LHCN-M2 (cell line): ENCODE results near the gene PFDN6. TPM values are rescaled to one million over a fixed set of nuclear protein-coding genes. Genes with fewer than 3 reads are reported as not detected.
"Not testable (repeated sequence)": the region's sequence is repeated elsewhere in the genome, so short reads cannot be mapped to it uniquely, and the experiment has no call there.

ENCODE experiments used
- DNase-seq: peaks from one replicate; pipeline ENCODE4 v3.0.0-alpha.2; 2012; ENCODE audit warnings: low read depth
- polyA plus RNA-seq: library from polyadenylated mRNA; unstranded; fragments of >200 nt; gene quantifications from one replicate; pipeline ENCODE4 v1.2.1, GENCODE V29; 2012; ENCODE audit warnings: missing spikeins
- total RNA-seq: library from RNA; depleted of rRNA; stranded (reverse); fragments of >200 nt; gene quantifications from 2 replicates; pipeline ENCODE4 v1.2.3, GENCODE V29; 2014; rRNA removed

Gene PFDN6
- 67.6 and 82.1 TPM in 2 replicates for total RNA-seq
- polyA plus RNA-seq: 119 TPM

DNA sequence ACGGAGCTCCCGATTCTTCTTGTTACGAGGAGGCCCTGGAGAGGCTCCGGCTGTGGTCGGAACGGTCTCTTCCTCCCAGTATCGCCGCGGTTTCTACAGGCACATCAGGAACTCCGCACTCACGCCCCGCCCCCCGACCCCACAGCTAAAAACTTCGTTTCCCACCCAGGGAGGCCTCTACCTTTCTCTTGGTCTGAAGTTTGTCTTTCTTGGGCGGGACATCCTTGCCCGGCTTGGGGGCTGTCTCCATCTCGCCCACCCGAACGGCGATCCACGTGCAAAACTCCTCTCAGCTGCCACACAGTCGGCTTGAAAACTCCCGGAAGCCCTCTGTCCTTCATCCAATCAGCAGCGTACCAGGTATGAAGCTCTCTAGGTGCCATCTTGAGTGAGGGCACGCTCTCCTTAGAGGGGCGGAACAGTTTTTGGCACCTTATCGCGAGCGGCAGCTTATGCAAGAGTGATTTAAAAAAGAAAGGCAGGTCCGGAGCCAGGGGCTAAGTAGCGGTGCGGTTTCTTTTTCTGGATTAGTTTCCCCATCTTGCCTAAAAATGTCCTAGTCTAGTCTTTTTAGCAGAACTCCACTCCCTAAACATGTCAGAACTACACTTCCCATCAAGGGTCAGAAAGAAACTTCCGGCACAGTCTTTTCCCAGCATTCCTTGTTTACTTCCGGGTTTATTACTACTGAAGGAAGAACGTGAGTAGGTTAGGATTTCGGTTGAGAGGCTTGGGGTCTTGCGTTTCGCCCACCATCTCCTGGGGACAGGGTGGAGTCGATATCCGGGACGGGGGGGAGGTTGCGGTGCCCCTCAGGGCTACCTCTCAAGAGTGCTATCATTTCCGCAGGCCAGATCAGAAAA is at the start of gene PFDN6, which contains the start of gene WDR46:
Gene PFDN6 (plus strand): TSS at position 681 of the 863 bp plus-strand sequence. CDS start 256 bp downstream, outside the sequence.
Gene WDR46 (minus strand): TSS at position 319 of the 863 bp plus-strand sequence. CDS start 69 bp downstream, at position 250.
- DNase-seq: peak; percentile 88

DNA sequence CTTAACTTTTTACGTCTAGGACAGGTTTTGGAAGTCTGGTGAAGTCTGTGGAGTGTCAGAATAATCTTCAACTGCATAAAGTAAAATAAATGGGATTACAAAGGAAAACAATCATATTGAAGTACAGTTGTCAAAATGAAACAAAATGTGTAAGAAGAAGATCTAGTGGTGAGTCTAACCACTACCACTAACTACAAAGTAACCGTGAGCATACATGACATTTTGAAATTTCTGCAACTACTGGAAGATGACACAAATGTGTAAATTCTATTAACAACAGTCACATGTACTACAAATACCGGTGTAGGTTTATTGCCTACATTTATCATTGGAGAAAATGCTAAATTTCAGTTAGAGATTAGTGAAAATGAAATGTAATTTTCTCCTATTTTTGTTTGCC is 47.4 kb upstream of the PFDN6 start:
- no peak for DNase-seq

DNA sequence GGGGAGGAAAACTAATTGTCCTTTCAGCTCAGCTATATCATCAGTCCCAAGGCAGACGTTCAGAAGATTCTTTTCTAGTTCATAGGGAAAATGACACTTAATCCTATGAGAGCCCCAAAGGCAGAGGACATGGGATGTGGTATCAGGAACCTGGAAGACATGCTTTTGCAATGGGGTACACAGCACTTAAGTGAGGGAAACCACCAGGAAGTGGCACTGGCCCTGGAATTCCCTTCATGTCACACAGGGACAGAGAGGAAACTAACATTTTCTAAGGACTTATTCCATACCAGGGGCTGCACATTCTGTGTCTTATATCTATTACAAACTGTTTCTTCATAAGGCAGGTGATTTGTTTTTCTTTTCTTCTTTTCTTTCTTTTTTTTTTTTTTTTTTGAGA is 45.9 kb upstream of the PFDN6 start:
- DNase-seq: no peak

GRCh38 chr6:33247977-33248642 is 41.3 kb upstream of the PFDN6 start:
- DNase-seq: peak; percentile 78

- no peak for DNase-seq
These were observed 40.8 kb upstream of the PFDN6 start for GRCh38 chr6:33248643-33248931.

- DNase-seq: peak; percentile 99
These were observed 40.3 kb upstream of the PFDN6 start for GRCh38 chr6:33248932-33249731.

GRCh38 chr6:33249732-33250630 is 39.4 kb upstream of the PFDN6 start:
- peak; percentile 70 for DNase-seq

DNA sequence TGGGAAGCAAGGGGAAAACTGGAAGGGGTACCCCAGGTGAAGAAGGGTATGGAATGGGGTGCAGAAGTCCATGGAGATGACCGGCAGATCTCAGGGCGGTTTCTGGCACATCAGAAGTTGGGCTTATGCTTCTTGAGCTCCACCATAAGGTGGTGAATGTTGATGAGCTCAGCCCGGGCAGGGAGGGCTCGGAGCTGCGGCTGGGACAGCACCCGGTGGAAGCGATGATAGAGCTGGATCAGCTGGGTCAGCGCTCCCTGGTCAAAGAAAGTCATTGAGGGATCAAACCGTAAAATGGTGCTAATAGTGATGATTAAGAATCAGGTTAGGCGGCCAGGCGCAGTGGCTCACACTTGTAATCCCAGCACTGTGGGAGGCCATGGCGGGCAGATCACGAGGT is 38.7 kb upstream of the PFDN6 start:
- DNase-seq: no peak

DNA sequence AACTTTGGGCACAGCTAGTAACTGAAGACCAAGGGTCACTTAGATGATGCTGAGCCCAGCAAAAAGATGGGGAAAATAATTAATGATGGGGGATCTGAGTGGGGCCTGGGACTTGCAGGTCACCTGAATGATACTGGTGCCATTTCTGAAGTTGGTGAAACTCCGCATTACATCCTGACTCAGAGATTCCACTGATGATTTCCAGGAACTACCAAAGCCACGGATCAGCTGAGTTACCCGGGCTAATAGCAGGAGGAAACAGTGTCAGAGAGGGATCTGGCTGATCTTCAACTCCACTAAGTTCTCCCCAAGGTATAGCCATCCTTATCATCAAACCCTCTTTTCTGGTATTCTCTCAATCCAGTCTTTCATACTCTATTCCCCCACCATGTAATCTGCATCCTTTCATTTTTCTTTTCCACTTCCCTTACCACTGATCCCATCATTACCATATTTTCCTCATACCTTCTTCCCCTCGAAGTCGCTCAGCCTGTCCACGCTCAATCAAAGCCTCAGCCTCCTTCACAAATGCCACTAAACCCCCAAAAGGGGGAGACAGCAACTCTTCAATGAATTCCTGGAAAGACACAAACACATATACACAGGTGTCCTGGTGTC is 37.9 kb upstream of the PFDN6 start:
- no peak for DNase-seq

DNA sequence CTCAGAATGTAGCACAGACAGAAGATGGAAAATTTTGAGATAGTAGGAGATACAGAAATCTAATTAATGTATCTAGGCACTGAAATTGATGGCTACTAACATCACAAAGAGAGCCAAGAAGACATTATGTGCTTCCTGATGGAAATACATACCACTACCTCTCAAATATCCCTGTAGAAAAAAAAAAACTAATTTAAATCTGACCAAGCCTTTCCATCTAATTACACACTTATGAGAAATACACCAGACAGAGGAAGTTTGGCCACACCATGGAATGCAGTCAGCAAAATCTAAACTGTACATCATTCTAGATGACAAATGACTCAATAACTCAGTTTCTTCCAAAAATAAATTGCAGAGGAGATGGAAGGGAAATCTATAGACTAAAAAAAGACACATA is 36.6 kb upstream of the PFDN6 start:
- DNase-seq: no peak

- no peak for DNase-seq
These were observed 34.8 kb upstream of the PFDN6 start for GRCh38 chr6:33254591-33254990.

DNA sequence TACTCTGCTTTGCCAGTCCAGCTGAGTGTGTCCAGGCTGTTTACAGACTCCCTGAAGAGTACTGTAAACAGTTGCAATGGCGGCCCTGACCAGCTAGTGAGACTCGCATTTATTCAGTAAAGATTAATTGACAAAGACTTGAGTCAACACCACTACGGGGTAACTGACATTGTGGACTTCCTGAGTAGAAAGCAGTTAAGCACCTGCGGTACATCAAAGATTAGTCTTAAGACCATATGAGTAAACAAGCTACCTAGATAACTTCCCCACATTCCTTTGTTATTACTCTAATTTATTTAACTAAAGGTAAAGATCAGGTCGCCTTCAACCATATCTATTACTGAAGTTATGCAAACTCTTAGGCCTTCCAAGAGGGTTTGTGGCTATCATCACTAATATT is 30.4 kb upstream of the PFDN6 start:
- DNase-seq: no peak

GRCh38 chr6:33262490-33262889 is 26.9 kb upstream of the PFDN6 start:
- not testable (repeated sequence) for DNase-seq

- DNase-seq: no peak
These were observed 25.4 kb upstream of the PFDN6 start for GRCh38 chr6:33264015-33264414.

DNA sequence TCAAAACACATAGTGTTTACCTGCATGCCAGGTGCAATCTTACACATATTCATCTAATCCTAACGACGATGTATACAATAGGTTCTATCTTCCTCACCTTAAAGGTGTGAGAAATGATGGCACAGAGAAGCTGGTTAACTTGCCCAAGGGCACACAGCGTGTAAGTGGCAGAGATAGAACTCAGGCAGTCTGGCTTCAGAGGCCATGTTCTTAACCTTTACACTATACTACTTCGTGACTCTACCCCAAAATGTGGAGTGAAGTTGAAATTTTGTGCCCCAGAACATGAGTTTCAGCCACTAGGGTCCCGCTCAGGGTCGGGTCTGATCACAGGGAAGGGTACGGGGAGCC is 18.3 kb upstream of the PFDN6 start:
- no peak for DNase-seq

GRCh38 chr6:33271468-33272274 is 17.7 kb upstream of the PFDN6 start, which contains the start of the genes RPS18 and VPS52:
Gene RPS18 (plus strand): TSS chr6:33272075. CDS start chr6:33272120, 45 bp downstream.
Gene VPS52 (minus strand): TSS chr6:33271876. CDS start chr6:33271675, 201 bp downstream.
- peak; percentile 99 for DNase-seq

GRCh38 chr6:33272275-33273128 is 16.9 kb upstream of the PFDN6 start:
- DNase-seq: no peak

GRCh38 chr6:33273129-33273923 is 16.1 kb upstream of the PFDN6 start:
- DNase-seq: no peak
